Activated CD4-positive, alpha-beta memory T cell treated with anti-CD3 and anti-CD28 coated beads for 36 hours (primary cell): ENCODE results near the gene TBC1D1. TPM values are rescaled to one million over a fixed set of nuclear protein-coding genes. Genes with fewer than 3 reads are reported as not detected.

Source experiments
- CTCF ChIA-PET: fragments of 350-600 bp; sonication (Branson Sonifier 250); formaldehyde crosslinking; loops from one replicate; lab custom pipeline; 2021; ENCODE audit warnings: antibody characterized with exemption, inconsistent platforms; lab: Charles Lee
- POLR2A ChIA-PET: fragments of 350-600 bp; sonication (Branson Sonifier 250); formaldehyde crosslinking; loops from one replicate; lab custom pipeline; 2021; ENCODE audit warnings: antibody characterized with exemption; lab: Charles Lee
- DNase-seq: peaks from one replicate; pipeline ENCODE4 v3.0.0-alpha.2; 2020
- H3K27ac Mint-ChIP-seq: one replicate; pipeline ENCODE4 v1.8.0; 2021; ENCODE audit warnings: mixed read lengths
- H3K27me3 Mint-ChIP-seq: one replicate; pipeline ENCODE4 v1.8.0; 2021; ENCODE audit warnings: mixed read lengths
- H3K36me3 Mint-ChIP-seq: one replicate; pipeline ENCODE4 v1.8.0; 2021; ENCODE audit warnings: mixed read lengths
- H3K4me1 Mint-ChIP-seq: one replicate; pipeline ENCODE4 v1.8.0; 2021; ENCODE audit warnings: low read depth, mixed read lengths
- H3K4me3 Mint-ChIP-seq: one replicate; pipeline ENCODE4 v1.8.0; 2021; ENCODE audit warnings: mild to moderate bottlenecking, mixed read lengths
- H3K9me3 Mint-ChIP-seq: one replicate; pipeline ENCODE4 v1.8.0; 2021; ENCODE audit warnings: mixed read lengths
- intact Hi-C: fragments of 100-400 bp; cut with micrococcal nuclease; formaldehyde crosslinking; loops from one replicate; pipeline ENCODE4 v1.15.1; 2023
- total RNA-seq, 2 experiments: library from RNA; stranded (reverse); gene quantifications; one replicate each; pipeline ENCODE4 v1.2.3, GENCODE V29; 2021

The TBC1D1 gene
- total RNA-seq, 2 experiments from 2014 or later: 67.6 to 70.4 TPM

GRCh38 chr4:37934096-37934495 lies 43.2 kb downstream of the TBC1D1 start:
- peaks cover 12% of the 10 kb centered on the region for H3K36me3 Mint-ChIP-seq
- POLR2A ChIA-PET: no interaction called here
- H3K9me3 Mint-ChIP-seq: peaks cover 9% of the 10 kb centered on the region
- DNase-seq: no peak
- CTCF ChIA-PET: interaction anchor here (1.5 kb wide), 1 partner anchor 19 kb away, joined by 3 read pairs; no protein-coding TSS in a partner anchor
- no peak overlapping the region for H3K4me3 Mint-ChIP-seq
- no peak overlapping the region for H3K27ac Mint-ChIP-seq
- intact Hi-C loops: no loop called here
- H3K4me1 Mint-ChIP-seq: peaks cover 12% of the 10 kb centered on the region
- no peaks in the 10 kb centered on the region for H3K27me3 Mint-ChIP-seq

GRCh38 chr4:37934609-37935008 lies 43.7 kb downstream of the TBC1D1 start:
- H3K27ac Mint-ChIP-seq: no peak overlapping the region
- no peak overlapping the region for H3K4me3 Mint-ChIP-seq
- POLR2A ChIA-PET: no interaction called here
- peaks cover 10% of the 10 kb centered on the region for H3K9me3 Mint-ChIP-seq
- no peak for DNase-seq
- peaks cover 7% of the 10 kb centered on the region for H3K4me1 Mint-ChIP-seq
- peaks cover 12% of the 10 kb centered on the region for H3K36me3 Mint-ChIP-seq
- H3K27me3 Mint-ChIP-seq: no peaks in the 10 kb centered on the region
- intact Hi-C loops: no loop called here
- CTCF ChIA-PET: no interaction called here

- no peak for DNase-seq
- no peak overlapping the region for H3K4me3 Mint-ChIP-seq
- H3K4me1 Mint-ChIP-seq: peaks cover 3% of the 10 kb centered on the region
- ChIA-PET POLR2A (no interaction called here), CTCF (no interaction called here)
- peaks cover 9% of the 10 kb centered on the region for H3K36me3 Mint-ChIP-seq
- intact Hi-C loops: no loop called here
- H3K27me3 Mint-ChIP-seq: no peaks in the 10 kb centered on the region
- peaks cover 10% of the 10 kb centered on the region for H3K9me3 Mint-ChIP-seq
- no peak overlapping the region for H3K27ac Mint-ChIP-seq
These were observed 44.1 kb downstream of the TBC1D1 start for GRCh38 chr4:37935026-37935425.

- Mint-ChIP-seq H3K27ac (no peak overlapping the region), H3K9me3 (peaks cover 10% of the 10 kb centered on the region), H3K4me3 (no peak overlapping the region), H3K4me1 (peaks cover 12% of the 10 kb centered on the region), H3K27me3 (no peaks in the 10 kb centered on the region), H3K36me3 (peaks cover 9% of the 10 kb centered on the region)
- DNase-seq: no peak
- POLR2A ChIA-PET: no interaction called here
- CTCF ChIA-PET: no interaction called here
- intact Hi-C loops: no loop called here
These were observed 46.1 kb downstream of the TBC1D1 start for GRCh38 chr4:37936889-37937498.

GRCh38 chr4:37938208-37938607 lies 47.3 kb downstream of the TBC1D1 start:
- DNase-seq: no peak
- peaks cover 10% of the 10 kb centered on the region for H3K9me3 Mint-ChIP-seq
- POLR2A ChIA-PET: no interaction called here
- H3K27ac Mint-ChIP-seq: no peak overlapping the region
- CTCF ChIA-PET: interaction anchor here (0.6 kb wide), 1 partner anchor 146 kb away, joined by 5 read pairs; no protein-coding TSS in a partner anchor
- intact Hi-C loops: no loop called here
- H3K36me3 Mint-ChIP-seq: peaks cover 9% of the 10 kb centered on the region
- H3K27me3 Mint-ChIP-seq: no peaks in the 10 kb centered on the region
- H3K4me1 Mint-ChIP-seq: peaks cover 12% of the 10 kb centered on the region
- no peak overlapping the region for H3K4me3 Mint-ChIP-seq

GRCh38 chr4:37946503-37947179 lies 55.8 kb downstream of the TBC1D1 start:
- H3K36me3 Mint-ChIP-seq: peaks cover 2% of the 10 kb centered on the region
- POLR2A ChIA-PET: no interaction called here
- intact Hi-C loops: no loop called here

GRCh38 chr4:37948542-37948941 lies 57.7 kb downstream of the TBC1D1 start:
- no peak overlapping the region for H3K4me3 Mint-ChIP-seq
- H3K36me3 Mint-ChIP-seq: peaks cover 7% of the 10 kb centered on the region
- CTCF ChIA-PET: no interaction called here
- no peak overlapping the region for H3K27ac Mint-ChIP-seq
- intact Hi-C loops: no loop called here
- no peaks in the 10 kb centered on the region for H3K27me3 Mint-ChIP-seq
- DNase-seq: no peak
- POLR2A ChIA-PET: no interaction called here
- H3K4me1 Mint-ChIP-seq: peaks cover 13% of the 10 kb centered on the region
- H3K9me3 Mint-ChIP-seq: no peaks in the 10 kb centered on the region

More at GRCh38 chr4:37946503-37947179, 55.8 kb downstream of the TBC1D1 start:
- Mint-ChIP-seq H3K9me3 (no peaks in the 10 kb centered on the region), H3K27ac (no peak overlapping the region), H3K4me3 (no peak overlapping the region), H3K4me1 (peaks cover 18% of the 10 kb centered on the region), H3K27me3 (no peaks in the 10 kb centered on the region)
- no peak for DNase-seq
- CTCF ChIA-PET: no interaction called here

- H3K36me3 Mint-ChIP-seq: peaks cover 7% of the 10 kb centered on the region
- CTCF ChIA-PET: no interaction called here
These were observed 58.9 kb downstream of the TBC1D1 start for GRCh38 chr4:37949636-37950426.

GRCh38 chr4:37951461-37952352 lies 60.8 kb downstream of the TBC1D1 start:
- no peak overlapping the region for H3K4me3 Mint-ChIP-seq
- H3K27me3 Mint-ChIP-seq: no peaks in the 10 kb centered on the region
- H3K27ac Mint-ChIP-seq: no peak overlapping the region
- peaks cover 7% of the 10 kb centered on the region for H3K36me3 Mint-ChIP-seq
- POLR2A ChIA-PET: no interaction called here
- H3K4me1 Mint-ChIP-seq: peaks cover 15% of the 10 kb centered on the region
- intact Hi-C loops: no loop called here
- no peaks in the 10 kb centered on the region for H3K9me3 Mint-ChIP-seq
- no peak for DNase-seq
- CTCF ChIA-PET: interaction anchor here (1.5 to 1.8 kb wide), 2 partner anchors 16 to 23 kb away, joined by 4 to 5 read pairs; no protein-coding TSS in a partner anchor

More at GRCh38 chr4:37949636-37950426, 58.9 kb downstream of the TBC1D1 start:
- intact Hi-C loops: no loop called here
- POLR2A ChIA-PET: no interaction called here
- no peak for DNase-seq
- Mint-ChIP-seq H3K27ac (no peak overlapping the region), H3K4me1 (peaks cover 20% of the 10 kb centered on the region), H3K27me3 (no peaks in the 10 kb centered on the region), H3K9me3 (no peaks in the 10 kb centered on the region), H3K4me3 (no peak overlapping the region)

- ChIA-PET CTCF (interaction anchor here (0.6 to 1.8 kb wide), 3 partner anchors 14 to 99 kb away, joined by 3 to 5 read pairs (median 3); no protein-coding TSS in a partner anchor), POLR2A (no interaction called here)
- no peak overlapping the region for H3K4me3 Mint-ChIP-seq
- no peaks in the 10 kb centered on the region for H3K9me3 Mint-ChIP-seq
- intact Hi-C loops: no loop called here
- H3K36me3 Mint-ChIP-seq: peaks cover 7% of the 10 kb centered on the region
- H3K27ac Mint-ChIP-seq: no peak overlapping the region
- H3K4me1 Mint-ChIP-seq: peaks cover 15% of the 10 kb centered on the region
- DNase-seq: no peak
- no peaks in the 10 kb centered on the region for H3K27me3 Mint-ChIP-seq
These were observed 62.3 kb downstream of the TBC1D1 start for GRCh38 chr4:37953156-37953555.

- ChIA-PET CTCF (interaction anchor here (0.6 to 1.8 kb wide), 4 partner anchors 14 to 98 kb away, joined by 3 to 5 read pairs (median 4); no protein-coding TSS in a partner anchor), POLR2A (no interaction called here)
- peaks cover 7% of the 10 kb centered on the region for H3K36me3 Mint-ChIP-seq
- H3K9me3 Mint-ChIP-seq: no peaks in the 10 kb centered on the region
- no peak for DNase-seq
- H3K4me3 Mint-ChIP-seq: no peak overlapping the region
- intact Hi-C loops: loop anchor here (1.0 to 2.0 kb wide), 2 partner anchors 17 to 62 kb away; partner anchors contain the start of gene TBC1D1
- no peak overlapping the region for H3K27ac Mint-ChIP-seq
- peaks cover 13% of the 10 kb centered on the region for H3K4me1 Mint-ChIP-seq
- H3K27me3 Mint-ChIP-seq: no peaks in the 10 kb centered on the region
These were observed 62.9 kb downstream of the TBC1D1 start for GRCh38 chr4:37953620-37954293.
